HCT116 (cell line): ENCODE measurements around the gene CACNA1C.

ENCODE experiments used
- EZH2 ChIP-seq: fragments of 200-600 bp; sonication (generic); IDR thresholded peaks from 2 replicates; pipeline ENCODE4 v1.6.1; 2017; ENCODE audit warnings: antibody characterized with exemption, mixed run types
- POLR2AphosphoS5 ChIP-seq: IDR thresholded peaks from 2 replicates; pipeline ENCODE4 v1.6.1; 2011; ENCODE audit warnings: mild to moderate bottlenecking, low read depth, low read length, moderate library complexity
- ZFX ChIP-seq: fragments of 450-650 bp; IDR thresholded peaks from 2 replicates; pipeline ENCODE4 v1.6.1; 2017
- TF ChIP-seq, protein P1 (sequence below), 3 experiments: fragments of 200-600 bp in 1 of 3; sonication (generic) in 1 of 3; IDR thresholded peaks in 2 of 3; conservative IDR thresholded peaks in 1 of 3; 2 replicates each; pipeline ENCODE4 v1.5.1; 2012 to 2017; ENCODE audit warnings: low read depth in 2 of 3, low read length in 2 of 3, antibody characterized with exemption in 1 of 3, borderline replicate concordance in 1 of 3, control low read depth in 1 of 3, mild to moderate bottlenecking in 1 of 3, mixed read lengths in 1 of 3, mixed run types in 1 of 3, moderate library complexity in 1 of 3; ENCODE audit not compliant: insufficient read depth in 1 of 3

DNA sequence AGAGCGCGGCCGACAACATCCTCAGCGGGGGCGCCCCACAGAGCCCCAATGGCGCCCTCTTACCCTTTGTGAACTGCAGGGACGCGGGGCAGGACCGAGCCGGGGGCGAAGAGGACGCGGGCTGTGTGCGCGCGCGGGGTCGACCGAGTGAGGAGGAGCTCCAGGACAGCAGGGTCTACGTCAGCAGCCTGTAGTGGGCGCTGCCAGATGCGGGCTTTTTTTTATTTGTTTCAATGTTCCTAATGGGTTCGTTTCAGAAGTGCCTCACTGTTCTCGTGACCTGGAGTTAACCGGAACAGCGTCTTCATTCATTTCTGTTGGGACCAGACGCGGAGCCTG is 638.2 kb downstream of the CACNA1C start:
- TF ChIP-seq POLR2AphosphoS5 (no peak), EZH2 (no peak), ZFX (no peak)
- TF ChIP-seq, protein P1, sequence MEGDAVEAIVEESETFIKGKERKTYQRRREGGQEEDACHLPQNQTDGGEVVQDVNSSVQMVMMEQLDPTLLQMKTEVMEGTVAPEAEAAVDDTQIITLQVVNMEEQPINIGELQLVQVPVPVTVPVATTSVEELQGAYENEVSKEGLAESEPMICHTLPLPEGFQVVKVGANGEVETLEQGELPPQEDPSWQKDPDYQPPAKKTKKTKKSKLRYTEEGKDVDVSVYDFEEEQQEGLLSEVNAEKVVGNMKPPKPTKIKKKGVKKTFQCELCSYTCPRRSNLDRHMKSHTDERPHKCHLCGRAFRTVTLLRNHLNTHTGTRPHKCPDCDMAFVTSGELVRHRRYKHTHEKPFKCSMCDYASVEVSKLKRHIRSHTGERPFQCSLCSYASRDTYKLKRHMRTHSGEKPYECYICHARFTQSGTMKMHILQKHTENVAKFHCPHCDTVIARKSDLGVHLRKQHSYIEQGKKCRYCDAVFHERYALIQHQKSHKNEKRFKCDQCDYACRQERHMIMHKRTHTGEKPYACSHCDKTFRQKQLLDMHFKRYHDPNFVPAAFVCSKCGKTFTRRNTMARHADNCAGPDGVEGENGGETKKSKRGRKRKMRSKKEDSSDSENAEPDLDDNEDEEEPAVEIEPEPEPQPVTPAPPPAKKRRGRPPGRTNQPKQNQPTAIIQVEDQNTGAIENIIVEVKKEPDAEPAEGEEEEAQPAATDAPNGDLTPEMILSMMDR (IDR thresholded peaks at IDR 0.05 in 2 of 3, conservative IDR thresholded peaks at IDR 0.05 in 1 of 3; ENCODE audit: borderline replicate concordance in 1 of 3, insufficient read depth in 1 of 3, low read depth in 2 of 3, low read length in 2 of 3), result no peak
